ENCODE measurements around the gene VSNL1.

The VSNL1 gene

GRCh38 chr2:17648581-17648980 is 108.1 kb downstream of the VSNL1 start:
- DNase-seq = no peak

DNA sequence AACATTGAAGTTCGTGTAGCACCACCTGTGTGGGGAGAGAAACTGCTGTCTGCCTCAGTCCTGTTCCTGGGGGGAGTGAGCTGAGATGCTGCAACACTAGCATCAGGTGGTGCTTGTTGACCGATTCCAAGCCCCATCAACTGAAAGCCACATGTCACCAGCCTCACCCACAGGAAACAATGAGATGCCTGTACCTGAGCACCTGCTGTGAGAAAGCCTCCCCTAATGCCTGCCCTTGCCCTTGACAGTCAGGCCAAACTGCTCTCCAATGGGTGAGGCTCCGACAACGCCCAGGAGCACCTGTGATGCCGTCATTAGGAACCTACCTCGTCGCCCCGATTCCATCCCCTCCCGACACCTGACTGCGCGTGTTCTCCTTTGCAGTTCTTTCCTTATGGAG is 108.5 kb downstream of the VSNL1 start:
- no peak for DNase-seq

- DNase-seq = no peak
These were observed 112.3 kb downstream of the VSNL1 start for GRCh38 chr2:17652681-17653394.

DNA sequence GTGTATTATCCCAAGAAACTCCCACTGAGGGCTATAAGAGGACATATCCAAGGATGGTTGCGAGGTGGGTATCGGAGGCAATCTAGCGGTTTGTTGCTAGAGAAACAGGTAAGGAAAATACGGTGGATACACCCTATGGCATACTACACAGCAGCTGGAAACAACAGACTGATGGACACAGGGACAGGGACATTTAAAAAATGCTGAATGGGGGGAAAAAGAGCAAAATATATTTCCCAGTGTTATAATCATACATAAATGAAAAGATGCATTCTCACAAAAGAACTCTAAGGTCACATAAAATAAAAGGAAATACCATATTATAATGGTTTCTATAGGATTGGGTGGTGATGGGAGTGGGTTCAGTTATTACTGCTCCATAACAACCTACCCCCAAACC is 117.3 kb downstream of the VSNL1 start:
- no peak for DNase-seq

GRCh38 chr2:17658251-17658843 is 117.9 kb downstream of the VSNL1 start:
- no peak for DNase-seq

DNA sequence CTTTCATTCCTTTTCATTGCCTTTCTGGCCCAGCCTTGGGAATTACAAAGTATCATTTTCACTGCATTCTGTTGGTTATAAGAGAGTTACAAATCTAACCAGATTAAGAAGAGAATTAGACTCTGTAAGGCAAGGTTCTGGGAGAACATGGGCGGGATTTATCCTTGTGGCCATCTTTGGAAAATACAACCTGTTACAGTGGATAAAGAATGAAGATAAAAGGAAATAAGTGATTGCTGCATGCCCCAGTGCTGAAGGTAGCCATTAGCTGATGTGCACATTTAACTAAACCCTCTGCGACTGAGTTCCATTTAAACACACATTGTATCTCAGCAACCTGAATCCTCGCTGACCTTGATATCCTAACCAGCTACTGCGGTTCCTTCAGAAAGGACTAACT is 119.7 kb downstream of the VSNL1 start:
- no peak for DNase-seq

GRCh38 chr2:17661460-17661859 is 121.0 kb downstream of the VSNL1 start:
- no peak for DNase-seq

DNA sequence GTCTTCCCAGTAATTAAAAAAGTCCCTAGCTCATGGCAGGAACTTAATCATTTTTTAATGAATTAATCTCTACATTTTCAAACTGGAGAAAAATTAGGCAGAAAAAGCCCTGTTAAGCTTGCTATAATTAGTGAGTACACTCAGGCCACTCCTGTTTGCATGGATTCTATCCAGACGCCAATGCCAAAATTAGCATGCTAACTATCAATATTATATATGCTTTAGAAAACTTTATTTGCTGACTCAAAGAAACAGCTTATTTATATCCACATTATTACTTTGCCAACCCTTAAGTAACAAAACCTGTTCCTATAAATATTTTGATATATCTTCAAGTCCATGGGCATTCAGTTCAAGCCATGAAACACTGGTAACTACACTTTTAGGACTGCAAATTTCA is 122.2 kb downstream of the VSNL1 start:
- no peak for DNase-seq

GRCh38 chr2:17664534-17664933 is 124.0 kb downstream of the VSNL1 start:
- DNase-seq = no peak

- DNase-seq = no peak
These were observed 127.4 kb downstream of the VSNL1 start for GRCh38 chr2:17667898-17668297.

- no peak for DNase-seq
These were observed 132.3 kb downstream of the VSNL1 start for GRCh38 chr2:17672583-17673317.

DNA sequence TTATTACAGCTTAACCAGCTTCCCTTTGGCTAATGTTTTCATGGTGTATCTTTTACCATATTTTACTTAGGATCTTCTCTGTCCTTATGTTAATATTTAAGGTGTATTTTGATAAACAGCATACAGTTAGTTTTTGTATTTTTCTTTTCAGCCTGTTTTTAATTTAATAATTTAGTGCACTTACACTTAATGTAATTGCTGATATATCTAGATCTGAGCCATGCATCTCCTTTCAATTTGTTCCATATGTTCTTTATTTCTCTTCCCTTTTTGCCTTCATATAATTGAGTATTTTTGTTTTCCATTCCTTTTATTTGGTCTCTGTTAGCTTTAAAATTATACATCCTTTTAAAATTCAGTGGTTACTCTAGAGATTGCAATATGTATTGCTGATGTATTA is 134.3 kb downstream of the VSNL1 start:
- no peak for DNase-seq

DNA sequence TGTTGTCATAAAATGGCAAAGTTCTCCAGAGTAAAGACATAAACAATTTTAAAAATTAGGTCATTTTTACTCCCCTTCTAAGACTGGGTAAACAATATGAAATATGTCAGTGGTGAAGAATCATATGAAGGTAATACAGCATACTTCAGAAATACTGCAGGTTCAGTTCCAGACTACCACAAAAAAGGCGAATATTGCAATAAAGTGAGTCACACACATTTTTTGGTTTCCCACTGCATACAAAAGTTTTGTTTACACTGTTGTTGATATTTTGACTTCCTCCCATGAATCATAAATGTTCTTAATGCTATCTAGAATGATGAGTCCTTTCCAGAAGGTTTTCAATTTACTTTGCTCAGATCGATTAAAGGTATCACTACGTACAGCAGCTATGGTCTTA is 139.6 kb downstream of the VSNL1 start:
- DNase-seq = no peak

- DNase-seq = no peak
These were observed 141.8 kb downstream of the VSNL1 start for GRCh38 chr2:17682098-17682857.

DNA sequence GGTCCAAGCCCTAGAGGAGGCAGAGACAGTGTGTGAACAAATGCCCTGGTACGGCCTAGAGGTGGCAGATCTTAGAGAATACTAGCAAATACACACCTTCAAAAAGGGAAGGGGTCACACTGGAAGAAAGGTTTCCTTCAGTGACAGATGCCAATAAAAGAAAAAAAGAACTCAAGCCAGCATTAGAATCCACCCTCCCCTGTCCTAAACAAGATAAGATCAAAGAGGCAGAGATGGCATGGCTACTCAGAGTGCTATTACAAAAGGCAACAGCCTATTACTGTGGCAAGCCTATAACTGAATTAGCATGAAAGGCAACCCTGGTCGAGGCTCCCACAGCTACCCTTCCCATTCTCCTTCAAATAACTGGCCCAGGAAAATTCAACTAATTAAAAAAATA is 143.5 kb downstream of the VSNL1 start:
- no peak for DNase-seq

DNA sequence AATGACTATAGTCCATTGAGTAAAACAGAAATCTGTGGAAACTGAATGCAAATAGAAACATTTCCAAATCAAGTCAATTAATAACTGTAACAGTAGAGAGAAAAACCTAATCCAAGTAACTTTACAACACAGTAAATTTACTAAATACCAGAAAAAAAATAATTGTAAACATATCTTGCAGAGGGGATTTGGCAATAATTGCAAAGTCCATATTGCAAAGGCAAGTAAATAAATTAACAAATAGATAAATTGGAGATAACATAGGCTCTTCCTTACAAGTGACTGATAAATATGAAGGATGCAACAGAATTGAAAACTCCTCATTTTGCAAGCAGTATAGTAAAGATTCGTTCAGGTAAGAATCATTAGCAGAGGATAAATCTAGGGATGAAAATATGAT is 148.1 kb downstream of the VSNL1 start:
- no peak for DNase-seq

DNA sequence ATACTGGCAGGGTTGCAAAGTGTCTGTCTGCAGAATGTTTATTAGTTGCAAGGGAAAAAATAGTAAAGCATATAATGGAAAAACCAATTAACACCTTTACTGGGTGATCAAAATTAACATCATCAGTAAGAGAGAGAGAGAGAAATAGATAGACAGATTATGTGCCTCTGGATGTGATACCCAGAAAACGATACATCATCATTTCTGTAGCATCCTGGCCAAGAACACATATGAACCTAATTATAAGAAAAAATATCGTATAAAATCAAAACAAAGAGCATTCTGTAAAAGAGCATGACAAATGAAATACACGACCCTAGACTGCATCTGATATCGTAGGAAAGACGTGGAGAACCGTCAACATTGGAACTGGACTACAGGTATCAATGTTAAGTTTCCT is 148.5 kb downstream of the VSNL1 start:
- DNase-seq = no peak

DNA sequence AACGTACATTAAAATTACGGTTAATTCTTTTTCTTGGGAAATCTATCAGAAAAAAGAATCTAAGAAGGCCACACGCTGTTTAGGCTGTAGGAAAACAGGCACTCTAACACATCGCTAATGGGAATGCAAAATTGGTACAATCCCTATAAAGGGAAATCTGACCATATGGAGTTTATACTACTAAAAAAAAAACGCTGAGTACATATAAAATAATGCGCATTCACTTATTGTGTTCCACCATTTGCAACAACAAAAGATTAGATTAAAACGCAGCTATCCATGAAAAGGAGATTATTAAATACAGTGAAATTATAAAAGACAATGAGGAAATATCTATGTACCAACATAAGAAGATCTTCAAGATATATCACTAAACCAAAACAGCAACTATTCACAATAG is 150.3 kb downstream of the VSNL1 start:
- no peak for DNase-seq

All from activated naive CD4-positive, alpha-beta T cell treated with Interleukin-2 at 50 U/mL for 16 hours (primary cell).